GM21619 (cell line): ENCODE measurements around the gene AKT1.

Source experiments
- ATAC-seq: cut with Tn5 transposase; IDR thresholded peaks from one replicate; pipeline ENCODE4 v1.9.1; 2021; ENCODE audit not compliant: unreplicated experiment

AKT1 gene

DNA sequence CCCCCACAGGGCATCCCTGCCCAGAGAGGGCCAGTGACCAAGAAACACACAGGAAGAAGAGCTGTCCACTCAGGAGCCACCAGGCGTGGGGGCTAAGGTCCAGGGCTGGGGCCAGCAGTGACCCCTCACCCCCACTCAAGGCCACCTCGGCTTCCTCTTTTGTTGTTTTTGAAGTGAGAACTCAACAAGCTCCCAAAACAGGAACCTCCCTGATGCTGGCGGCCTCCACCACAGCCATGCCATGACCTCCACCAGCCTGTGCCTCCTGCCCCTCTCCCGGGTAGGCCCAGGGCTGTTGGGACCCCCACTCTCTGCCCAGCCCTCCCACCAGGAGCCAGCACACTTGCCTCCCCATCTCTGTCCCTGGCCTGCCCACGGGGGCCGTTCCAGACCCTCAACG lies 7.8 kb downstream of the AKT1 start:
- ATAC-seq: no peak

DNA sequence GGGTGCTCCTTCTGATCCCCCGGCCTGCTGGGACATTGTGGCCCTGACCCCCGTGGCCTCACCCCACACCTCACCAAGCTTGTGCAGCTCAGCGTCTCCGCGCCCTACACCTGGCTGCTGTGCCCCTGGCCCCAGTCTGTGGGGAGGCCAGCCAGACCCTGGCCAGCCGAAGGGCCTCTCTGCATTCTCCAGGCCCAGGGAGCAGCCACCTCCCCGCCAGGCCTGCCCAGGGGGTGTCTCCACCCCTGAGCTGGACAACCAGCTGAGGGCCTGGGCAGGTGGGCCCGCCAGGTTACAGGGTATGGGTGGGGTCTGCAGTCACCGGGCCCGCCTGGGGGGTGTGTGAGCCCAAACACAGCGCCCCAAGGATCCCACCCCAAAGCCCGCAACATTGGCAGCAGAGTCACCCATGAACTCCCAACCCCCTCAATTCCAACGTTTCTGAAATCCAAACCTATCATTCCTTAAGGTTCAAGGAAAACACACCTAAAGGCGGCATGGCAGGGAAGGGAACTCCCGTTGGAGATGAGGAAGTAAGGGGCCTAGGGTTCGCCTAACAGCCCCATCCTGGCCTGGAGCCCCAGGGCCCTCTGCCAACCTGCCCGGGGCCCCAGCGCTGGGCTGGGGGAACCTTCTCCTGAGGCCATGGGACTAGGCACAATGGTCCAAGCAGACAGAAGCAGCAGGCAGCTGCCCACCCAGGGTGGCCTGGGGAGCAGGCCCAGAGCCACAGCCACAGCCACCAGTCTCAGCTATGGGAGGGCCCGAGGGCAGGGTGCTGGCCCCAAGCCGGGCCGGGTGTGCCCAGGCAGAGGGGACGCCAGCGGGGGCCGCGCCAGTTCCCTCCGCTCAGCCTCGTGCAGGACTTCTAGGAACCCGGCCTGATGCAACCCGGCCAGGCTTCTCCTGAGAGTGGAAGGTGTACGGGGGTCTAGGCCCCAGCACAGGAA lies 8.5 kb downstream of the AKT1 start:
- no peak for ATAC-seq

DNA sequence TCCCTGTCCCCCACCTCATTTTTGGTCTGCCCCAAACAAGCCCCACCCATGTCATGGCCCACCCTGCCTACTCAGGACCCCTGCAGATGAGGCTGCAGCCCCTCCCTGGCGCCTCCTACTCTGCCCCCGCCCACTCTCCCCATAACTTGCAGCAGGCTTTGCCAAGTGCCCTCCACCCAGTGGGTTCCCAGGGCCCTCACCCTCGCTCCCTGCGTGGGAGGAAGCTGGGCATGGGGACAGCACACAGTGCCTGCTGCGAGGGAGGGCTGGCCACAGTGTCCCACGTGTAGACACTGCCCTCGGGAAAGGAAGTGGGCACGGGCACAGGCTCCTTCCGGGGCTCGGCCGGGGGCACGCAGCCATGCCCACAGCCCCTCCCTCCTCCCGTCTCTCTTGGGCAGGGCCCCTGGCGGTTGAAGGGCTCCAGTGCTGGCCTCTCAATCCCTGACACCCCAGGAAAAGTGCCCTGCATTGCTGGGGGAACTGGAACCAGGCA lies 9.4 kb downstream of the AKT1 start:
- ATAC-seq: no peak

DNA sequence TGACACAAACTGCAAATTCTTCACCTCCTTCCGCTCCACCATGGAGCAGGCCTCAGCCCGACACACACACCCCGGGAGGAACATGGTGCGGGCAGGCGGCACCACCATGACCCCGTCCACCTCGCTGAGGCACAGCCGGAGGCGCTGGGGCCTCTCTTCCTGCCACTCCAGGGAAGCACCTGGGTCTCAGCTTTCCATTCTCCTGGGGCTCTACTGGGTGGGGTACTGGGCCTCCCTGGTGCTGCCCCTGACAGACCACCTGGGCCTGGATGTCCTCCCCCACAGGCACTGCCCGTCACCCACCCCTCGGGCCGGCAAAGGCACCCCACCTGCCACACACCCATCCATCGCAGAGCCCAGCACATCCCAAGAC lies 9.9 kb downstream of the AKT1 start:
- no peak for ATAC-seq

DNA sequence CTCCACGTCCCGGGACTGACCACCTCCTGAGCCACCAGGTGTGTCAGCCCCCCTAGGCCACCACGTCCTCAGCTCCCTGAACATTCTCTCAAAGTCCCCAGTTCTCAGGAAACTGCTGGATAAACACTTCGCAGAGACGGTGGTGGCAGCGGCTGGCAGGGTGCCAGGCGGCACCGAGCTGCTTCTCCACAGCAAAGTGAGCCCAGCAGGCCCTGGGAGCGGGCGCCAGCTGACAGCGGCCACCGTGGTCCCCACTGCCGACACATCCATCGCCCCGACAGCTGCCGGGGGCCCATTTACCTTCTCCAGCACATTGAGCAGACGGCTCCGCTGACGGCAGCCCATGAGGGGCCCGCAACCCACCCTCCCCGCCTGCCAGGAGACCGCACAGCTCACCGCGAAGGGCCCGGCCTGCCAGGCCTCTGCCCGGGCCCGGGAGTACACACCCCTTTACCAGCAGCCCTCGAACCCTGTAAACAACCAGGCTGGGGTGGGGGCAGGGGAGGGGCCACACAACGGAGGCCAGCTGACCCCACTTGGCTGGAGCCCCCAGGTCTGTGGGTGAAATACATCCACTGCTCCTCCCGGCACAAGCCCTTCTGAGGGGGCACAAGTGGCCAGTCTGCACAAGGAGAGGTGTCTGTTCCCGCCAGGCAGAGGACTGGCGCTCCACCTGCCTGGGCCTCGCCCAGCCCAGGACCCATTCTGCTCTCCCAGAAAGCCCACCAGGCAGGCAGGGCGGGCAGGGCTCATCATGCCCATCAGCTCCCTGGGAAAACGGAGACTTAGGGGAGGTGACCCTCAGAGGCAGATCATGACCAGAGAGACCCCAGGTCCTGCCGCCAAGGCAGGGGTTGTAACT lies 10.5 kb downstream of the AKT1 start:
- ATAC-seq: no peak

DNA sequence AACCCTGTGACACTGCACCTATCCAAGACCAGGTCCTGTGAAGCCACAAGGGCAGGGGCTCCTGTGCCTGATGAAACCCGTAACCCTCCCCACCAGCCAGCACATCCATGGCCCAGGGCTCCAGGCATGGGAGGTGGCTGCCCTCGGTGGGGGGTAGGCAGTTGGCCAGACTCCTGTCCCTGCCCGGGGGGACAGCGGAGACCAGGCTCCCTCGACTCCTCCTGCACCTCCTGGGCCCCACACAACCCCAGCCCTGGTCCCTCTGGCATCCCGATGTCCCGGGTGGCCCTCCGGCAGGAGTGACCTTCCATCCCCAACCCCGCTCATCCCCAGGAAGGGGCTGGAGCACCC lies 11.4 kb downstream of the AKT1 start:
- no peak for ATAC-seq

DNA sequence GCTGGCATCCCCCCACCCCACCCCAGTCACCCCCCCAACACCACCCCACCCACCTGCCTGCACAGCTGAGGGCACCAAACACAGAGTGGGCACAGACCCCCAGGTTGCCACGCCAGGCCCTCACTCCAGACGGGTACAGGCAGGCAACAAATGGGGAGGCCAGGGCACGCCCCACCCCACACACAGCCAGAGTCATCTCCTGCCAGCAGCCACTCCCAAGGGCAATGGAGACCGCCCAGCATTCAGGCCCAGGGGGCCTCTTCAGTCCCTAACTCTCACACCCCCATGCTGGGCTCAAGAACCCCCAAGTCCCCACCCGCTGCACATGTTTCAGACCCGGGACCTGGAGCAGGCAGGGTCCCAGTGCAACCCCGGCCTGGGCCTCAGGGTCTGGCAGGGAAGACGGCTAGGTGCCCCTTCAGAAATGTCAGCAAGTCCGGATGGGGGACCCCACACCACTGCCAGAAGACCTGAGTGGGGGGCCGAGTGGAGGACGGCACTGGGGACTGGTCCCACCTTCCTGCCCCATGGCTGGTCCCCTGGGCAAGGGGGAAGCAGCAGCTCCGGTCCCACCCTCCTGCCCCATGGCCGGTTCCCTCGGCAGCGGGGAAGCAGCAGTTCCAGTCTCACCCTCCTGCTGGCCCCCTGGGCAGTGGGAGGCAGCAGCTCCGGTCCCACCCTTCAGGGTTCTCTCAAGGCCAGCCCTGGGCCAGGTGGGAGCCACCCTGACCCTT lies 11.9 kb downstream of the AKT1 start:
- no peak for ATAC-seq

DNA sequence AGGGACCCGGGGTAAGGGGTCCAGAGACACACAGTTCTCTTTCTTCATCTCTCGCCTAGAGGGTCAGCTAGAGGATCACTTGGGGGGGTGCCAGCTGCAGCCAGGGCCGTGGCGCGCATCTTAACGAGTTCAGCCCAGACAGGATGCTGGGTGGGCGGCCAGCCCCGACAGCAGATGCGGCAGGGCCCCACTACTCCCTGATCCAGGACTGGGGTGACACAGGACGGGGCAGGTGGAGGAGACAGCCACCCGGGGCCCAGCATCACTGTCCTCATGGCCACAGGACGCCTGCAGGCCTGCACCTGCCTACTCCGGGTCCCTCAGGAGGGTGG lies 12.8 kb downstream of the AKT1 start:
- ATAC-seq: no peak

DNA sequence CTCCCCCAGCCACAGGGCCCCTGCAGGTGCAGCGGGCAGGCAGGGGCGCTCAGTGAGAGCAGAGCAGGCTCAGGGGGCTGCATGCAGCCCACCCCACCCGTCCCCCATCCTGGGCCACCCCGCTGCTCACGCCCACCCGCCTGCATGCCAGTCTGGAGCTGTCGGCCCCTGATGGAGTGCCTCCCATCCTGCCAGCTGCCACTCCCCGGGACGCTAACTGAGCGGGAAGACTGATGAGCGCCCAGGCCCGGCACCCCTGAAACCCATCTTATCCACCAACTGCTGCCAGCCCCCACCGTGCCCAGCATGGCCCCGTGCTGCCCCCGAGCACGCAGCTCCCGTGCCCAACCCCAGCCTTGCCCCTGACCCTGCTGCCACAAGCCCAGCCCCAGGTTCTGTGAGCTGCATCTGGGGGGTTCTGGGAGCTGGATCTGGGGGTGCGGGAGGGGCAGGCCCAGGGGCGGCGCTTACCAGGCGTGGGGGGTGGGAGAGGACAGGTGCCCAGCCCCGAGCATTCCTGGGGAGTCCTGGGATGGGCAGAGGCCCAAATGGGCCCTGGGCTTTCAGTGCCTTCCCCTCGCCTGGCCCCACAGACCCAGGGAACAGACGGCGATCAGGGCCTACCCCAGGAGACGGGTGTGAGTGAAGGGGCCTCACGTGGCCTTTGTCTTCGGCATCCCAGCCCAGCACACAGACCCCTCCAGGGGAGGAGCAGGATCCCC lies 13.3 kb downstream of the AKT1 start:
- no peak for ATAC-seq

DNA sequence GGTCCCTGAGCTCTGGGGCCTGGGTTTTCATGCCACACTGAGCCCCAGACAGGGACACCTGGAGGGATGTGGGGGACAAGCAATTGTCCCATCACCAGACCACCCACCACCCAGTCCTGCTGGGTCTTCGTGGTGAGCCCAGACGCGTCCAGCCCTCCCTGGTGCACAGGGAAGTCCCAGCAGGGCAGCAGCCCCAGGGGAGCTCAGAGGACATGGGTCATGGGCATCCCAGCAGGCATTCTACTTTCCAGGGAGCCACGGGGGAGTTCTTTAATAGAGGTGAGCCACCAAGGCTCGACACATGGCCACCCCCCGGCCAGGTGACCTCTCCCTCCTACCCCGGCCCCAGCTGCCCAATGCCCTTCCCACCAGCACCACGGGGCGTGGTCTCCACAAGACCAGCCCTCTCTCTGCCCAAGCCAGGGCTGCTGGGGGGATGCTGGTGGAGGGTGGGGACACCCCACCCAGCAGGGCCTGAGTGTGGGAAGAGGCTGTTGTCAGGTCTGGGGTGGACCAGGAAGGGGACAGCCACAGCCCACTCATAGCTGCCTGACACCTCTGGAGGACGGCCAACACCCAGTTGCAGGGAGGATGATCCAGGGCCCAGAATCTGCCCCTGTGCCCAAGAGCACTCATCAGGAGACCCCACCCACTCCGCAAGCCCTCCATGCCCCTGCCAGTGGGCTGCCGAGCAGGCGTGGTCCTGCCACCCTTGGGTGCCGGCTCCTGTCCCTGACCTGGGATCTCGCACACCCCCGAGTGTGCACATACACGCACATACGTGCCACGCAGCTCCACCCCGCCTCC lies 14.1 kb downstream of the AKT1 start:
- ATAC-seq: no peak

DNA sequence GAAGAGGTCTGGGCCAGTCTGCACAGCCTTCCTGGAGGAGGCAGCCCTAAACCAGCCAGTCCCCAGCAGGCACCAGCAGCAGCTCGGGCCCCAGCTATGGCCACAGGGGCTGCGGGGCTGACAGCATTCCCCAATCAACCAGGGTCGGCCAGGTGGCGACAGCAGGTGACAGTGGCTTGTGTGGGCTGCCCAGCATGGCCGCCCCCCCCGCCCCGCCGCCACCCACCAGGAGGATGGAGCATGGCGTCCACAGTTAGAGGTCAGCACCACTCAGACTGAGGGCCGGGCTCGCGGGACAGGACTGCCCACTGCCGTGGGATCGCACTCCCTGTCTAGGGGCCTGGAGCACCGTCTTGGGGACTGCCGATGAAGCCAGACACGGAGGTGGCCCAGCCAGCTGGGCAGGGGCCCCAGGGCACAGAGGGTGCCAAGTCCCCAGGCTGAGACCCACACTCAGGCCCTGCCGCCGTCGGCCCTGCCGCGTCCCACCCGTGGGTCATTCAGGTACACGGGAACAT lies 15.0 kb downstream of the AKT1 start:
- no peak for ATAC-seq

DNA sequence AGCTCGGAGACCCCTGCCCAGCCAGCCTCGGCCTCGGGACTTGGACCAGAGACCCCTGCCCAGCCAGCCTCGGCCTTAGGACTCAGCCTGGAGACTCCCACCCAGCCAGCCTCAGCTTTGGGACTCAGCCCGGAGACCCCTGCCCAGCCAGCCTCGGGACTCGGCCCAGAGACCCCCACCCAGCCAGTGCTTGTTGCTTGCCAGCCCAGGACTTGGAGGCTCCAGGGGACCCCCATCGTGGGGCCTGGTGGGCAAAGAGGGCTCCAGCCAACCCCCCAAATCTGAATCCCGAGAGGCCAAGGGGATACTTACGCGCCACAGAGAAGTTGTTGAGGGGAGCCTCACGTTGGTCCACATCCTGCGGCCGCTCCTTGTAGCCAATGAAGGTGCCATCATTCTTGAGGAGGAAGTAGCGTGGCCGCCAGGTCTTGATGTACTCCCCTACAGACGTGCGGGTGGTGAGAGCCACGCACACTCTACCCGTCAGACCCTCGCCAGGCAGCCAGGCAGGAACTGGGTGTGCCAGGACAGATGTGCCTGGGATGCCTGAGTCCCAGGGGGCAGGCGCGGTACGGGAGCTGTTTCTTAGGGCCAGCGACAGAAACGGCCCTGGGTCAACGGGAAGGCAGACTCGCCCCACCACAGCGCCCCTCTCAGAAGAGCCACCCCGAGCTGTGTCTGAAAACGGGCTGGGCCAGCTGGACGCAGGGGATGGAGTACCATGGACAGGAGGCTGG lies 15.6 kb downstream of the AKT1 start:
- ATAC-seq: no peak

DNA sequence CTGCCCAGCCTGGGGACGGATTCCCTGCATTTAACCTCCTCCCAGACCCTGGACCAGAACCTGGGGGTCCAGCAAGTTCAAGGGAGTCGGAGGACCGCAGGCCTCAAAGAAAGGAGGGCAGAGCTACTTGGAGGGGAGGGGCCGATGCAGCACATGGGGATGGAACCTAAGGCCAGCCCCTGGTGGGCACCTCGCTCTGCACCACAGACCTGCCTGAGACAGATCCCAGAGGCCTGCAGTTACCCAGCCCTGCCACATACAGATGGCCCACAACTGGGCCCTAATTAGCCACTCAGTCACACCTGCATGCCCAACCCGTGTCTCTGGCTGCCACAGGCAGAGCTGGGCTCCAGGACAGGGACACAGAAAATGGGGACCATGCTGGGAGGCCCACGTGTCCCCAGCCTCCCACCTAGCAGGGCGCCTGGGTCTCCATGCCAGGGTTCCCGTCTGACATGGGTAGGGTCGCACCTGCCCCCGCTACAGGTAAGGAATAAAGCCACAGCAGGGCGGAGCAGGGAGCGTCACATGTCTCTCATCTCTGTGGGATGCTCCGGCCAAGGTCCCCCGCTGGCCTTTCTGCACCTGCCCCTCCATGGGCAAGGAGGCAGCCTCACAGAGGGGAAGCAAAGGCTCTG lies 16.7 kb downstream of the AKT1 start:
- ATAC-seq: no peak

DNA sequence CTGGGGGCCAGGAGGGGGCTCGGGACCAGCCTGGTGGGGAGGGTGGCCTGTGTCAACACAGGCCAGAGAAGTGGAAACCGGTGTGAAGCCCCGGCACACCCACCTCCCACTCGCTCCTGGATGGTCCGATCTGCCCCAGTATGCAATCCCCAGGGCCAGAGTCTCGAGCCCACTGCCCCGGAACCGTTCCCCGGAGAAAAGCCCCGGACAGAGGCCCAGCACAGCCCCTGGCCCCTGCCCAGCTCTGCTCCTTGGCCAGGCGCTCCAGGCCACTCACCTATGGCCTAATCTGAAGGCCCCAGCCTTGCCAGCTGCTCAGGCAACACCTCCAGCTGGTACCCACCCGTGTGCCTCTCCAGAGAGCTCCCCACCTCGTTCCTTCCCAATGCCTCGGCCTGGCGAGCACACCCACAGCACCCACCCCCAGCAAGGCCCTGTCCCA lies 17.7 kb downstream of the AKT1 start:
- ATAC-seq: no peak

DNA sequence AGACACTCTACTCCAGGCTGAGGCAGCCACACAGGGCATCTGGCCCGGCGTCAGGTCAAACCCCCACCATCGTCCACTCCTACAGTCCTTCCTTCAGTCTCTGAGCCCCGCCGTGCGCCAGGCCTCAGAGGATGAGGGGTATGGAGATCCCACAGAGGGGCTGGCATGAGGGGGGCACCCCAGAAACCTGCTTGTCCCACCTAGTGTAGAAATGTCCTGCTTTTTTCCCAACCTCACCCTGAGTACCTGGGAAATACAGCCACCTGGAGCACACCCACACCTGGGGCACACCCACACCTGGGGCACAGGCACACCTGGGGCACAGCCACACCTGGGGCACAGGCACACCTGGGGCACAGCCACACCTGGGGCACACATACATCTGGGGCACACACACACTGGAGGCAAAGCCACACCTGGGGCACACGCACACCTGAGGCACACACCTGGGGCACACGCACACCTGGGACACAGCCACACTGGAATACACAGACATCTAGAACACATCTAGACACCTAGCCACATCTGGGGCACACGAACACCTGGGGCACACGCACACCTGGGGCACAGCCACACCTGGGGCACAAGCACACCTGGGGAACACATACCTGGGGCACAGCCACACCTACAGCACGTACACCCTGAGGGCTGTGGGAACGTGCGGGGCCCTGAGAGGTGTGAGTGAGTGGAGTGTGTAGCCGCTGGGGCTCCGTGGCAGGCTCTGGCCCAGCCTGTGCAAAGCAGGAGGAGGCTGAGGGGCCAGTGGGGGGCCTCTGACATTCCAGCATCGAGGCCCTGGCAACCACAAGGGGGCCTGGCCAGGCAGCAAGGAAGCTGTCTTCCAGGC lies 18.4 kb downstream of the AKT1 start:
- no peak for ATAC-seq

DNA sequence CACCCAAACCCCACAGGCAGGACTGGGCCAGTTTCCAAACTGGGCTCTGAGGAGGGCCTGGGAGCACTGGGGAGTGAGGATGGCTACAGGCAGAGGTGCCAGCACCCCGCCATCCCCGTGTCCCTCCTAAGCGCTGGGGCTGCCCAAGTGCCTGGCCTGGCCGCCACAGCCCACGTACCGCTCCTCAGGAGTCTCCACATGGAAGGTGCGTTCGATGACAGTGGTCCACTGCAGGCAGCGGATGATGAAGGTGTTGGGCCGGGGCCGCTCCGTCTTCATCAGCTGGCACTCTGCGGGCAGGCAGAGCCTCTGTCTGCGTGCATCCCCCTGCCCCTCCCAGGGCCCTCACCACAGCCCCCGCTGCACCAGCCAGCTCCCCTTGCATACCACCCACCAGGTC lies 19.1 kb downstream of the AKT1 start:
- ATAC-seq: no peak

DNA sequence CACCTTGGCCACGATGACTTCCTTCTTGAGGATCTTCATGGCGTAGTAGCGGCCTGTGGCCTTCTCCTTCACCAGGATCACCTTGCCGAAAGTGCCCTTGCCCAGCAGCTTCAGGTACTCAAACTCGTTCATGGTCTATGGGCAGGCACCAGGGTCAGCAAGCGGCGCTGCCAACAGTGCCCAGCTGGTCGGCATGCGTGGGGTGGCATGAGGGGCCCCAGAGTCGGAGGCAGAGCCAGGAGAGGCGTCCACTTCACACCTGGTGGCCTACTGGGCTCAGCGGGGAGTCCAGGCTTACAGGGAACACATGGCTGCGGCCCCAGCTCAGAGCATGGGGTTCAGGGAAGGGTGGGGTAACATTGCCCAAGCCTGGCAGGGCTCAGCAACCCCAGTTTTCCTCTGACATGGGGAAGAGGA lies 20.5 kb downstream of the AKT1 start:
- no peak for ATAC-seq
